ENCODE measurements around the gene OTOP1.
"Not testable (repeated sequence)": the region's sequence is repeated elsewhere in the genome, so short reads cannot be mapped to it uniquely, and the experiment has no call there.

Gene OTOP1

DNA sequence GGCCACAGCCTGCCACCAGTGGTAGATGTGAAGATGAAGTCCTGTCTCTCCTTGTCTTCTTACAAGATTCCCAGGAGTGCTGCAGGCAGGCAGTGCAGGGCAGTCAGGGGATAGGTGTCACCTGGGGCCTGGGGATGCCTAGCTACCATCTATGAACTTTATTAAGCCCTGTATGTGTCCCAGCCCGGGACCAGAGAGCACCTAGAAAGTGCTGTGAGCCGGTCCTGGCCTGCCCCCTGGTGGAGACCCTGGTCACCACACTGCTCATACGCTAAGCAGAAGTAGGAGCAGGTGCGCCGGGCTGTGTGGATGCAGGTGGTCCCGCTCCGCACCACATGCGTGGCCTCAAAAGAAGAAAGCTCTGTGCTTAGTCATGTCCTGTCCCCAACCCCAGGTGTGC, 81.1 kb downstream of the OTOP1 start:
- not testable (repeated sequence) for H2BK5ac ChIP-seq (ENCODE audit: low read depth, low read length, poor library complexity); H2BK120ac ChIP-seq (ENCODE audit: insufficient read depth, low read length, poor library complexity); H3K27me3 ChIP-seq (ENCODE audit: insufficient read depth, low read length); H3K79me1 ChIP-seq (ENCODE audit: low read length); H2AK5ac ChIP-seq (ENCODE audit: low read length); H3K79me2 ChIP-seq (ENCODE audit: control insufficient read depth, insufficient read depth, low read length, poor library complexity); H3K4ac ChIP-seq (ENCODE audit: low read depth, low read length); H3K4me2 ChIP-seq (ENCODE audit: low read length); H3K4me1 ChIP-seq (ENCODE audit: control insufficient read depth in 1 of 2, insufficient read depth in 2 of 2, low read length in 2 of 2); H3K18ac ChIP-seq (ENCODE audit: low read length); H3K27ac ChIP-seq (ENCODE audit: low read depth, low read length); H4K8ac ChIP-seq (ENCODE audit: low read depth, low read length); H3K14ac ChIP-seq (ENCODE audit: low read length); H4K91ac ChIP-seq (ENCODE audit: low read depth, low read length); H3K4me3 ChIP-seq (ENCODE audit: low read depth, low read length); H3K9me3 ChIP-seq (ENCODE audit: insufficient read depth, low read depth, low read length); H3K23ac ChIP-seq (ENCODE audit: low read length); H3K36me3 ChIP-seq (ENCODE audit: control insufficient read depth in 1 of 2, insufficient read depth in 2 of 2, low read length in 2 of 2); H2AFZ ChIP-seq (ENCODE audit: insufficient read depth, low read length, poor library complexity); H4K12ac ChIP-seq (ENCODE audit: low read depth, low read length); H2BK12ac ChIP-seq (ENCODE audit: low read length); H3K9ac ChIP-seq (ENCODE audit: low read length)
- no CpG with 5 or more reads among the region's 8 CpGs for WGBS (ENCODE audit: extremely low coverage, insufficient coverage, insufficient read length)
- DNase-seq: peak; percentile 48 to 72

DNA sequence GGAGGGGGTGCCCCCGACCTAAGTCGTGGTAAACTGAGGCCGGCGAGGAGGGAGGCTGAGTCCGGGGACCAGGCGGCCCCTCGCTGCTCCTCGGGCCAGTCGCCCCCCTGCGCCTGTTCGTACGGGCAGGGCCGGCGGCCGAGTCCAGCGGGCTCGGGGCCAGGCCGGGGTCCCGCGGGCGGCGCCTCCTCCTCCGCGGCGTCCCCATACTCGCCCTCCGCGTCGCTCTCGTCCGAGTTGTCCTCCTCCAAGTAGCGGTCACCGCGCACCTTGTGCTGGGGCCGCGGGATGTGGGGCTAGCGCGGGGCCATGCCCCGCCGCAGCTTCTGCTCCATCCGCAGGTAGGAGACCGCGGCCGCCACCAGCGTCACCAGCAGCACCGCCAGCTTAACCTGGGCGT, 83.4 kb downstream of the OTOP1 start:
- H2BK12ac ChIP-seq (ENCODE audit: low read length); H2AFZ ChIP-seq (ENCODE audit: insufficient read depth, low read length, poor library complexity); H3K18ac ChIP-seq (ENCODE audit: low read length); H3K27ac ChIP-seq (ENCODE audit: low read depth, low read length); H4K12ac ChIP-seq (ENCODE audit: low read depth, low read length); H3K14ac ChIP-seq (ENCODE audit: low read length); H3K79me1 ChIP-seq (ENCODE audit: low read length); H3K4me3 ChIP-seq (ENCODE audit: low read depth, low read length); H2BK5ac ChIP-seq (ENCODE audit: low read depth, low read length, poor library complexity); H2BK120ac ChIP-seq (ENCODE audit: insufficient read depth, low read length, poor library complexity); H4K8ac ChIP-seq (ENCODE audit: low read depth, low read length); H3K4me1 ChIP-seq (ENCODE audit: control insufficient read depth in 1 of 2, insufficient read depth in 2 of 2, low read length in 2 of 2); H2AK5ac ChIP-seq (ENCODE audit: low read length); H3K27me3 ChIP-seq (ENCODE audit: insufficient read depth, low read length); H3K23ac ChIP-seq (ENCODE audit: low read length); H3K79me2 ChIP-seq (ENCODE audit: control insufficient read depth, insufficient read depth, low read length, poor library complexity); H4K91ac ChIP-seq (ENCODE audit: low read depth, low read length); H3K36me3 ChIP-seq (ENCODE audit: control insufficient read depth in 1 of 2, insufficient read depth in 2 of 2, low read length in 2 of 2); H3K4ac ChIP-seq (ENCODE audit: low read depth, low read length); H3K9me3 ChIP-seq (ENCODE audit: insufficient read depth, low read depth, low read length); H3K9ac ChIP-seq (ENCODE audit: low read length): not testable (repeated sequence)
- WGBS (ENCODE audit: extremely low coverage, insufficient coverage, insufficient read length): no CpG with 5 or more reads among the region's 47 CpGs
- H3K4me2 ChIP-seq (ENCODE audit: low read length): peak overlapping the region; percentile 65
- peak in 1 of 2 donors; percentile 21 for DNase-seq

DNA sequence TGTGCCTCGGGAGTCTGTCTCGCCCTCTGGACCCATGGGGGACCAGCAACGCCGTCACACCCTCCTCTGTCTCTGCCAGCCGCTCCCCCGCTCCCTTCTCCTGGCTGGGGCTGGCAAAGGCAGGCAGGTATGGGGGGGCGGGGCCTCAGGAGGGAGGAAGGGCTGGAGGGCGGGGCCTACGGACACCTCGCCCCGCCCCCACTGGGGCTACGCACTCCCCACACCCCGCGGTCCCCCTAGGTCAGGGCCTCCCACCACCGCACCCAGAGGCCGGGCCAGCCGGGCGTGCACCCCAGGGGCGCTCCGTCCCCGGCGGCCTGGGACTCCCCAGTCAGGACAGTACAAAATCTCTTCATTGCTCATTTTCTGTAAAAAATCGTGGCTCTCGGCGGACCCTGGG, 84.0 kb downstream of the OTOP1 start:
- no CpG with 5 or more reads among the region's 25 CpGs for WGBS (ENCODE audit: extremely low coverage, insufficient coverage, insufficient read length)

DNA sequence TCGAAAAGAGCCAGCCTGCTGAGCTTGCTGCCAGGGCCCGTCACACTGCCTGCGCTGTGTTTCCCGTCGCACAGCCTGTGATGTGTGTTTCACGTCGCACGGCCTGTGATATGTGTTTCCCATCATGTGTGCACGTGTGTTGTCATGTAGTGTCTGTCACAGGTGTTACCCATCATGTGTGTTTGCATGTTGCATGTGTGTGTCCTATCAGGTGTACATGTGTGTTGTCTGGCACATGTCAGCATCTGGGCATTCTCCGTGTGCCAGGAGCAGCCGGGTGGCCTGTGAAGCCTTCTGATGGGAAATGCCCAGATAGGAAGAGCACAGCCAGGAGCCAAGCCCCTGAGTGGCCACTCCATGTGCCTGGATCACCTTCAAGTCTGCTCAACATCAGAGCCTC, 85.5 kb downstream of the OTOP1 start:
- H2AK5ac ChIP-seq (ENCODE audit: low read length); H4K8ac ChIP-seq (ENCODE audit: low read depth, low read length); H2BK120ac ChIP-seq (ENCODE audit: insufficient read depth, low read length, poor library complexity); H3K27ac ChIP-seq (ENCODE audit: low read depth, low read length); H3K27me3 ChIP-seq (ENCODE audit: insufficient read depth, low read length); H4K91ac ChIP-seq (ENCODE audit: low read depth, low read length); H3K4me3 ChIP-seq (ENCODE audit: low read depth, low read length); H3K9me3 ChIP-seq (ENCODE audit: insufficient read depth, low read depth, low read length); H3K23ac ChIP-seq (ENCODE audit: low read length); H3K79me1 ChIP-seq (ENCODE audit: low read length); H3K14ac ChIP-seq (ENCODE audit: low read length); H3K4me2 ChIP-seq (ENCODE audit: low read length); H2BK12ac ChIP-seq (ENCODE audit: low read length); H2BK5ac ChIP-seq (ENCODE audit: low read depth, low read length, poor library complexity); DNase-seq; H3K79me2 ChIP-seq (ENCODE audit: control insufficient read depth, insufficient read depth, low read length, poor library complexity); H2AFZ ChIP-seq (ENCODE audit: insufficient read depth, low read length, poor library complexity); H4K12ac ChIP-seq (ENCODE audit: low read depth, low read length); H3K36me3 ChIP-seq (ENCODE audit: control insufficient read depth in 1 of 2, insufficient read depth in 2 of 2, low read length in 2 of 2); H3K4me1 ChIP-seq (ENCODE audit: control insufficient read depth in 1 of 2, insufficient read depth in 2 of 2, low read length in 2 of 2); H3K18ac ChIP-seq (ENCODE audit: low read length); H3K4ac ChIP-seq (ENCODE audit: low read depth, low read length): not testable (repeated sequence)
- H3K9ac ChIP-seq (ENCODE audit: low read length): peak overlapping the region; percentile 53
- WGBS (ENCODE audit: extremely low coverage, insufficient coverage, insufficient read length): no CpG with 5 or more reads among the region's 11 CpGs

More for the DNA sequence above, 84.0 kb downstream of the OTOP1 start:
- not testable (repeated sequence) for H3K27ac ChIP-seq (ENCODE audit: low read depth, low read length); H3K18ac ChIP-seq (ENCODE audit: low read length); DNase-seq; H4K91ac ChIP-seq (ENCODE audit: low read depth, low read length); H2BK12ac ChIP-seq (ENCODE audit: low read length); H3K27me3 ChIP-seq (ENCODE audit: insufficient read depth, low read length); H2AK5ac ChIP-seq (ENCODE audit: low read length); H3K14ac ChIP-seq (ENCODE audit: low read length); H3K23ac ChIP-seq (ENCODE audit: low read length); H4K8ac ChIP-seq (ENCODE audit: low read depth, low read length); H3K4me3 ChIP-seq (ENCODE audit: low read depth, low read length); H3K36me3 ChIP-seq (ENCODE audit: control insufficient read depth in 1 of 2, insufficient read depth in 2 of 2, low read length in 2 of 2); H4K12ac ChIP-seq (ENCODE audit: low read depth, low read length); H3K9me3 ChIP-seq (ENCODE audit: insufficient read depth, low read depth, low read length); H2AFZ ChIP-seq (ENCODE audit: insufficient read depth, low read length, poor library complexity); H3K79me1 ChIP-seq (ENCODE audit: low read length); H3K4me1 ChIP-seq (ENCODE audit: control insufficient read depth in 1 of 2, insufficient read depth in 2 of 2, low read length in 2 of 2); H2BK5ac ChIP-seq (ENCODE audit: low read depth, low read length, poor library complexity); H2BK120ac ChIP-seq (ENCODE audit: insufficient read depth, low read length, poor library complexity); H3K4ac ChIP-seq (ENCODE audit: low read depth, low read length); H3K9ac ChIP-seq (ENCODE audit: low read length); H3K79me2 ChIP-seq (ENCODE audit: control insufficient read depth, insufficient read depth, low read length, poor library complexity)
- peak overlapping the region; percentile 61 for H3K4me2 ChIP-seq (ENCODE audit: low read length)
